HepG2 (cell line): ENCODE measurements around the gene DPH1. TPM values are rescaled to one million over a fixed set of nuclear protein-coding genes. Genes with fewer than 3 reads are reported as not detected.

Experiments used
- DR1 ChIP-seq: sonication (generic); formaldehyde crosslinking; IDR thresholded peaks from 2 replicates; pipeline ENCODE4 v1.8.0; 2021; ENCODE audit warnings: mild to moderate bottlenecking, missing genetic modification reagents, inconsistent platforms
- HMGA1 ChIP-seq: sonication (generic); formaldehyde crosslinking; conservative IDR thresholded peaks from 2 replicates; pipeline ENCODE4 v1.4.0; 2020; ENCODE audit warnings: missing genetic modification reagents
- HNRNPUL1 ChIP-seq: fragments of 200-400 bp; formaldehyde crosslinking; IDR thresholded peaks from 2 replicates; pipeline ENCODE4 v1.6.1; 2017; ENCODE audit warnings: low read depth, mild to moderate bottlenecking, low read length, moderate library complexity
- KLF12 ChIP-seq: sonication (generic); formaldehyde crosslinking; IDR thresholded peaks from 2 replicates; pipeline ENCODE4 v1.4.0; 2020; ENCODE audit warnings: missing genetic modification reagents, borderline replicate concordance
- MED8 ChIP-seq: sonication (generic); formaldehyde crosslinking; IDR thresholded peaks from 2 replicates; pipeline ENCODE4 v1.8.1; 2023; ENCODE audit warnings: mild to moderate bottlenecking, missing genetic modification reagents; ENCODE audit not compliant: insufficient replicate concordance
- MEIS1 ChIP-seq: sonication (generic); formaldehyde crosslinking; IDR thresholded peaks from 2 replicates; pipeline ENCODE4 v1.9.0; 2021; ENCODE audit warnings: mild to moderate bottlenecking, missing genetic modification reagents, moderate library complexity, borderline replicate concordance
- MIXL1 ChIP-seq: IDR thresholded peaks from 2 replicates; pipeline ENCODE4 v1.6.1; 2016
- NFYC ChIP-seq: IDR thresholded peaks from 2 replicates; pipeline ENCODE4 v1.6.1; 2016; ENCODE audit warnings: missing genetic modification reagents, missing compliant biosample characterization
- NR2F1 ChIP-seq, 2 experiments: fragments of 450-650 bp in 1 of 2; formaldehyde crosslinking in 1 of 2; IDR thresholded peaks; 2 replicates each; pipeline versions ENCODE4 v1.5.0 to v1.6.1; 2016 to 2020; ENCODE audit warnings: mild to moderate bottlenecking in 1 of 2, missing compliant biosample characterization in 1 of 2, missing genetic modification reagents in 1 of 2, moderate library complexity in 1 of 2
- ZFP36L1 ChIP-seq: sonication (generic); formaldehyde crosslinking; IDR thresholded peaks from 2 replicates; pipeline ENCODE4 v1.8.0; 2022; ENCODE audit warnings: mild to moderate bottlenecking, missing genetic modification reagents, moderate library complexity
- ZNF121 ChIP-seq: sonication (generic); formaldehyde crosslinking; IDR thresholded peaks from 2 replicates; pipeline ENCODE4 v1.5.0; 2020; ENCODE audit warnings: mild to moderate bottlenecking, missing genetic modification reagents
- ZNF260 ChIP-seq: sonication (generic); formaldehyde crosslinking; IDR thresholded peaks from 2 replicates; pipeline ENCODE4 v1.4.0; 2020; ENCODE audit warnings: missing genetic modification reagents, low read depth, mild to moderate bottlenecking, borderline replicate concordance
- ZNF484 ChIP-seq: sonication (generic); formaldehyde crosslinking; IDR thresholded peaks from 2 replicates; pipeline ENCODE4 v1.5.1; 2020; ENCODE audit warnings: mild to moderate bottlenecking, low read depth, missing genetic modification reagents, borderline replicate concordance
- ZNF670 ChIP-seq: sonication (generic); formaldehyde crosslinking; IDR thresholded peaks from 2 replicates; pipeline ENCODE4 v1.8.0; 2022; ENCODE audit warnings: mild to moderate bottlenecking, missing genetic modification reagents, borderline replicate concordance
- ZNF790 ChIP-seq: sonication (generic); formaldehyde crosslinking; IDR thresholded peaks from 2 replicates; pipeline ENCODE4 v1.8.0; 2022; ENCODE audit warnings: missing genetic modification reagents, mild to moderate bottlenecking, borderline replicate concordance
- polyA plus RNA-seq, 8 experiments: library from polyadenylated mRNA; depleted of rRNA in 3 of 8; stranded (reverse) in 7 of 8; unstranded in 1 of 8; fragments of >200 nt; fragmentation: Illumina TruSeq in 4 of 8; extraction: Trizol in 4 of 8; gene quantifications; 2 replicates each; pipeline versions ENCODE4 v1.2.1 to v1.2.3, GENCODE V29; 2011 to 2016; ENCODE audit warnings: low read depth in 4 of 8, missing spikeins in 1 of 8, mixed read lengths in 1 of 8; ENCODE audit not compliant: insufficient read depth in 1 of 8
- total RNA-seq, 5 experiments: library from RNA; depleted of rRNA; stranded (reverse); fragments of >200 nt; fragmentation: Illumina TruSeq; extraction: Trizol; gene quantifications; 2 replicates each; pipeline ENCODE4 v1.2.3, GENCODE V29; 2016; ENCODE audit warnings: low read depth in 1 of 5
- TF ChIP-seq, protein P1 (sequence below): sonication (generic); formaldehyde crosslinking; IDR thresholded peaks from 2 replicates; pipeline ENCODE4 v1.5.0; 2020; ENCODE audit warnings: mild to moderate bottlenecking, missing genetic modification reagents, borderline replicate concordance
- TF ChIP-seq, protein P2 (sequence below): sonication (generic); formaldehyde crosslinking; IDR thresholded peaks from 2 replicates; pipeline ENCODE4 v1.5.1; 2020; ENCODE audit warnings: missing genetic modification reagents, mild to moderate bottlenecking, borderline replicate concordance

DPH1 gene
- total and polyA plus RNA-seq, 2 of the 13 experiments (the other 11 are each of a cell fraction or from before 2014, with no cell fraction given), result 25.3 to 42.8 TPM

DNA sequence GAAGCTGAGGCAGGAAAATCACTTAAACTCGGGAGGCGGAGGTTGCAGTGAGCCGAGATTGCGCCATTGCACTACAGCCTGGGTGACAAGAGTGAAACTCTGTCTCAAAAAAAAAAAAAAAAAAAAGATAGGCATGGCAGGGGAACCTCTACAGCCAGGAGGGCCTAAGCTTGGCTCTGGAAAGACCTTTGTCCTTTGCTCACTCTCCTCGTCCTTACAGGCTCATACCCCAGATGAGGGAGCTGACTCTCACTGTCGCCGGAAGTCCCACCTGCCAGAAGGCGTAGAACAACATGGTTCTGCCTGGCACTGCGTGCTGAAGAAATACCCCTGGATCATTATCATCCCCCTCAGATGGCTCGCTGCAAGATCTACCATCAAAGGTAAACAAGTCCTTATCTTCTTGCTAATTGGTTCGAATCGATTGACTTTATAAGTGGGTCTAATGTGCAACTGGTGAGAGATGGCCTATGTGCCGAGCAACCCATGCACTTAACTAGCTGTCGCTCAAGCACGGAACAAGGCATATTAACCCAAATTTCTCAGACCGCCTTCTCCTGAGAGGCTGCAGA lies 34.5 kb upstream of the DPH1 start (continued):
- no peak for TF ChIP-seq ZNF790
- TF ChIP-seq KLF12 (CRISPR knock-in tag), result no peak
- TF ChIP-seq HNRNPUL1, result no peak
- TF ChIP-seq NR2F1 (CRISPR knock-in tag; IDR thresholded peaks at IDR 0.05), result no peak
- peak; percentile 62; the same call in 1 of the 2 replicates for TF ChIP-seq MEIS1 (CRISPR knock-in tag)
- TF ChIP-seq ZNF670 (CRISPR knock-in tag), result no peak
- no peak for TF ChIP-seq MED8 (CRISPR knock-in tag)
- no peak for TF ChIP-seq NFYC (CRISPR knock-in tag)
- TF ChIP-seq ZNF260 (CRISPR knock-in tag), result no peak
- no peak for TF ChIP-seq ZFP36L1
- no peak for TF ChIP-seq HMGA1 (CRISPR knock-in tag)
- TF ChIP-seq, protein P1, sequence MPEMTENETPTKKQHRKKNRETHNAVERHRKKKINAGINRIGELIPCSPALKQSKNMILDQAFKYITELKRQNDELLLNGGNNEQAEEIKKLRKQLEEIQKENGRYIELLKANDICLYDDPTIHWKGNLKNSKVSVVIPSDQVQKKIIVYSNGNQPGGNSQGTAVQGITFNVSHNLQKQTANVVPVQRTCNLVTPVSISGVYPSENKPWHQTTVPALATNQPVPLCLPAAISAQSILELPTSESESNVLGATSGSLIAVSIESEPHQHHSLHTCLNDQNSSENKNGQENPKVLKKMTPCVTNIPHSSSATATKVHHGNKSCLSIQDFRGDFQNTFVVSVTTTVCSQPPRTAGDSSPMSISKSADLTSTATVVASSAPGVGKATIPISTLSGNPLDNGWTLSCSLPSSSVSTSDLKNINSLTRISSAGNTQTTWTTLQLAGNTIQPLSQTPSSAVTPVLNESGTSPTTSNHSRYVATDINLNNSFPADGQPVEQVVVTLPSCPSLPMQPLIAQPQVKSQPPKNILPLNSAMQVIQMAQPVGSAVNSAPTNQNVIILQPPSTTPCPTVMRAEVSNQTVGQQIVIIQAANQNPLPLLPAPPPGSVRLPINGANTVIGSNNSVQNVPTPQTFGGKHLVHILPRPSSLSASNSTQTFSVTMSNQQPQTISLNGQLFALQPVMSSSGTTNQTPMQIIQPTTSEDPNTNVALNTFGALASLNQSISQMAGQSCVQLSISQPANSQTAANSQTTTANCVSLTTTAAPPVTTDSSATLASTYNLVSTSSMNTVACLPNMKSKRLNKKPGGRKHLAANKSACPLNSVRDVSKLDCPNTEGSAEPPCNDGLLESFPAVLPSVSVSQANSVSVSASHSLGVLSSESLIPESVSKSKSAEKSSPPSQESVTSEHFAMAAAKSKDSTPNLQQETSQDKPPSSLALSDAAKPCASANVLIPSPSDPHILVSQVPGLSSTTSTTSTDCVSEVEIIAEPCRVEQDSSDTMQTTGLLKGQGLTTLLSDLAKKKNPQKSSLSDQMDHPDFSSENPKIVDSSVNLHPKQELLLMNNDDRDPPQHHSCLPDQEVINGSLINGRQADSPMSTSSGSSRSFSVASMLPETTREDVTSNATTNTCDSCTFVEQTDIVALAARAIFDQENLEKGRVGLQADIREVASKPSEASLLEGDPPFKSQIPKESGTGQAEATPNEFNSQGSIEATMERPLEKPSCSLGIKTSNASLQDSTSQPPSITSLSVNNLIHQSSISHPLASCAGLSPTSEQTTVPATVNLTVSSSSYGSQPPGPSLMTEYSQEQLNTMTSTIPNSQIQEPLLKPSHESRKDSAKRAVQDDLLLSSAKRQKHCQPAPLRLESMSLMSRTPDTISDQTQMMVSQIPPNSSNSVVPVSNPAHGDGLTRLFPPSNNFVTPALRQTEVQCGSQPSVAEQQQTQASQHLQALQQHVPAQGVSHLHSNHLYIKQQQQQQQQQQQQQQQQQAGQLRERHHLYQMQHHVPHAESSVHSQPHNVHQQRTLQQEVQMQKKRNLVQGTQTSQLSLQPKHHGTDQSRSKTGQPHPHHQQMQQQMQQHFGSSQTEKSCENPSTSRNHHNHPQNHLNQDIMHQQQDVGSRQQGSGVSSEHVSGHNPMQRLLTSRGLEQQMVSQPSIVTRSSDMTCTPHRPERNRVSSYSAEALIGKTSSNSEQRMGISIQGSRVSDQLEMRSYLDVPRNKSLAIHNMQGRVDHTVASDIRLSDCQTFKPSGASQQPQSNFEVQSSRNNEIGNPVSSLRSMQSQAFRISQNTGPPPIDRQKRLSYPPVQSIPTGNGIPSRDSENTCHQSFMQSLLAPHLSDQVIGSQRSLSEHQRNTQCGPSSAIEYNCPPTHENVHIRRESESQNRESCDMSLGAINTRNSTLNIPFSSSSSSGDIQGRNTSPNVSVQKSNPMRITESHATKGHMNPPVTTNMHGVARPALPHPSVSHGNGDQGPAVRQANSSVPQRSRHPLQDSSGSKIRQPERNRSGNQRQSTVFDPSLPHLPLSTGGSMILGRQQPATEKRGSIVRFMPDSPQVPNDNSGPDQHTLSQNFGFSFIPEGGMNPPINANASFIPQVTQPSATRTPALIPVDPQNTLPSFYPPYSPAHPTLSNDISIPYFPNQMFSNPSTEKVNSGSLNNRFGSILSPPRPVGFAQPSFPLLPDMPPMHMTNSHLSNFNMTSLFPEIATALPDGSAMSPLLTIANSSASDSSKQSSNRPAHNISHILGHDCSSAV (CRISPR knock-in tag), result no peak
- TF ChIP-seq DR1, result no peak
- TF ChIP-seq, protein P2, sequence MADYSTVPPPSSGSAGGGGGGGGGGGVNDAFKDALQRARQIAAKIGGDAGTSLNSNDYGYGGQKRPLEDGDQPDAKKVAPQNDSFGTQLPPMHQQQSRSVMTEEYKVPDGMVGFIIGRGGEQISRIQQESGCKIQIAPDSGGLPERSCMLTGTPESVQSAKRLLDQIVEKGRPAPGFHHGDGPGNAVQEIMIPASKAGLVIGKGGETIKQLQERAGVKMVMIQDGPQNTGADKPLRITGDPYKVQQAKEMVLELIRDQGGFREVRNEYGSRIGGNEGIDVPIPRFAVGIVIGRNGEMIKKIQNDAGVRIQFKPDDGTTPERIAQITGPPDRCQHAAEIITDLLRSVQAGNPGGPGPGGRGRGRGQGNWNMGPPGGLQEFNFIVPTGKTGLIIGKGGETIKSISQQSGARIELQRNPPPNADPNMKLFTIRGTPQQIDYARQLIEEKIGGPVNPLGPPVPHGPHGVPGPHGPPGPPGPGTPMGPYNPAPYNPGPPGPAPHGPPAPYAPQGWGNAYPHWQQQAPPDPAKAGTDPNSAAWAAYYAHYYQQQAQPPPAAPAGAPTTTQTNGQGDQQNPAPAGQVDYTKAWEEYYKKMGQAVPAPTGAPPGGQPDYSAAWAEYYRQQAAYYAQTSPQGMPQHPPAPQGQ, result no peak
- no peak for TF ChIP-seq ZNF484 (CRISPR knock-in tag)
- no peak for TF ChIP-seq ZNF121 (CRISPR knock-in tag)
- no peak; the same call in 1 of the 2 replicates for TF ChIP-seq MIXL1 (CRISPR knock-in tag)
